ENCODE results near the gene TIMM21.

TIMM21 gene, protein sequence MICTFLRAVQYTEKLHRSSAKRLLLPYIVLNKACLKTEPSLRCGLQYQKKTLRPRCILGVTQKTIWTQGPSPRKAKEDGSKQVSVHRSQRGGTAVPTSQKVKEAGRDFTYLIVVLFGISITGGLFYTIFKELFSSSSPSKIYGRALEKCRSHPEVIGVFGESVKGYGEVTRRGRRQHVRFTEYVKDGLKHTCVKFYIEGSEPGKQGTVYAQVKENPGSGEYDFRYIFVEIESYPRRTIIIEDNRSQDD

GRCh38 chr18:74147779-74148542, at the start of gene TIMM21, which contains the start of gene FBXO15:
Gene TIMM21 (plus strand): TSS chr18:74148523. CDS start chr18:74148809, 286 bp downstream.
Gene FBXO15 (minus strand): TSS chr18:74147834. CDS start chr18:74147785, 49 bp downstream.
- TF ChIP-seq GATA3 (IDR thresholded peaks at IDR 0.05; ENCODE audit: low read depth, low read length) (no peak), GATA2 (IDR thresholded peaks at IDR 0.05; ENCODE audit: low read depth, low read length) (no peak; the same call in 1 of the 2 replicates)

- TF ChIP-seq GATA2 (IDR thresholded peaks at IDR 0.05; ENCODE audit: low read depth, low read length): no peak
- no peak for TF ChIP-seq GATA3 (IDR thresholded peaks at IDR 0.05; ENCODE audit: low read depth, low read length)
Measured at GRCh38 chr18:74108460-74108859, 39.9 kb upstream of the TIMM21 start.

- no peak for TF ChIP-seq GATA2 (IDR thresholded peaks at IDR 0.05; ENCODE audit: low read depth, low read length)
- no peak for TF ChIP-seq GATA3 (IDR thresholded peaks at IDR 0.05; ENCODE audit: low read depth, low read length)
Measured at GRCh38 chr18:74110149-74110548, 38.2 kb upstream of the TIMM21 start.

DNA sequence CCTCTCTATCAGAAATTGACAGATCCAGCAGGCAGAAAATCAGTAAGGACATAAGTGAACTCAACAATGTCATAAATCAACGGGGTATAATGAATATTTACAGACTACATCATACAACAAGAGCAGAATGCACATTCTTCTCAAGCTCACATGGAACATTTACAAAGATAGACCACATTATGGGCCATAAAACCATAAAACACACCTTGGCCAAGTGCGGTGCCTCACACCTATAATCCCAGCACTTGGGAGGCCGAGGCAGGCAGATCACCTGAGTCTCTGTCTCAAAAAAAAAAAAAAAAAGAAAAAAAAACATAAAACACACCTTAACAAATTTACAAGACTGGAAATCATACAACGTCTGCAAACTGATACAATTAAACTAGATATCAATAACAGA, 37.3 kb upstream of the TIMM21 start:
- TF ChIP-seq GATA3 (IDR thresholded peaks at IDR 0.05; ENCODE audit: low read depth, low read length): no peak
- no peak for TF ChIP-seq GATA2 (IDR thresholded peaks at IDR 0.05; ENCODE audit: low read depth, low read length)

DNA sequence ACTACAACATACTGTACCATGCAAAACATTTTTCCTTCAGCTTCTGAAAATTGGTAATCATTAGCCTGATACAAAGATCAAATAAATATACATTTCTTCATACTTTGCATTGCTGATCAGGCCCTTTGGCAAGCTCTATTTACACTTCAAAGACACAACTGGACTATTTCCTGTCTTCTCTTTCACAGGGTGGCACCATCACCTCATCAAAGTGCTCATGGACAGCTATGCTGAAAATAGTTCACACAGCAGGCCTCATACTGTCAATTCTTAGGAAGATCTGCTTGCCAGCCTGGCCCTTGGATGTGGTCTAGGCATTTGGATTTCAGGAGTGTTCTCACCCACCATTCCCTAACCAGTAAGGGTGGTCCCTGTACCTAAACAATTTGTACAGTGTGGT, 34.6 kb upstream of the TIMM21 start:
- no peak for TF ChIP-seq GATA3 (IDR thresholded peaks at IDR 0.05; ENCODE audit: low read depth, low read length)
- no peak for TF ChIP-seq GATA2 (IDR thresholded peaks at IDR 0.05; ENCODE audit: low read depth, low read length)

- no peak for TF ChIP-seq GATA3 (IDR thresholded peaks at IDR 0.05; ENCODE audit: low read depth, low read length)
- no peak for TF ChIP-seq GATA2 (IDR thresholded peaks at IDR 0.05; ENCODE audit: low read depth, low read length)
Measured at GRCh38 chr18:74114116-74114515, 34.2 kb upstream of the TIMM21 start.

DNA sequence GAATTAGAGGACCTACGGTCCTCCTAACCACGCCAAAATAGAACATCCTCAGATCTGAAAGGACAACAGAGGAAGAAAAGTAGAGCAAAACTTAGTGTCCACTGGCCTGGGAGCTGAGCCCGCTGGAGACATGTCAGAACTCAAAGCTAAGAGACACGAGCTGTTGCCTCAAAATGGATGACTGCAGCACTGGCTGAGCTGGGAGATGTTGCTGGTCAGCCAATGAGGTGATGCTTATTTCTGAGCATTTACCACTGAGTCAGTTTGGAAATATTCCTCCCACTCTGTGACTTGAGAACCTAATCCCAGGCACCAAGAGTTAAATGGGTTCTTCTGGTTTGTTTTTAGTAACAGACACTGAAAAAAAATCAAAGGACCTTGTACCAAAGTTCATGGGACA, 33.3 kb upstream of the TIMM21 start:
- TF ChIP-seq GATA3 (IDR thresholded peaks at IDR 0.05; ENCODE audit: low read depth, low read length): no peak
- no peak for TF ChIP-seq GATA2 (IDR thresholded peaks at IDR 0.05; ENCODE audit: low read depth, low read length)

DNA sequence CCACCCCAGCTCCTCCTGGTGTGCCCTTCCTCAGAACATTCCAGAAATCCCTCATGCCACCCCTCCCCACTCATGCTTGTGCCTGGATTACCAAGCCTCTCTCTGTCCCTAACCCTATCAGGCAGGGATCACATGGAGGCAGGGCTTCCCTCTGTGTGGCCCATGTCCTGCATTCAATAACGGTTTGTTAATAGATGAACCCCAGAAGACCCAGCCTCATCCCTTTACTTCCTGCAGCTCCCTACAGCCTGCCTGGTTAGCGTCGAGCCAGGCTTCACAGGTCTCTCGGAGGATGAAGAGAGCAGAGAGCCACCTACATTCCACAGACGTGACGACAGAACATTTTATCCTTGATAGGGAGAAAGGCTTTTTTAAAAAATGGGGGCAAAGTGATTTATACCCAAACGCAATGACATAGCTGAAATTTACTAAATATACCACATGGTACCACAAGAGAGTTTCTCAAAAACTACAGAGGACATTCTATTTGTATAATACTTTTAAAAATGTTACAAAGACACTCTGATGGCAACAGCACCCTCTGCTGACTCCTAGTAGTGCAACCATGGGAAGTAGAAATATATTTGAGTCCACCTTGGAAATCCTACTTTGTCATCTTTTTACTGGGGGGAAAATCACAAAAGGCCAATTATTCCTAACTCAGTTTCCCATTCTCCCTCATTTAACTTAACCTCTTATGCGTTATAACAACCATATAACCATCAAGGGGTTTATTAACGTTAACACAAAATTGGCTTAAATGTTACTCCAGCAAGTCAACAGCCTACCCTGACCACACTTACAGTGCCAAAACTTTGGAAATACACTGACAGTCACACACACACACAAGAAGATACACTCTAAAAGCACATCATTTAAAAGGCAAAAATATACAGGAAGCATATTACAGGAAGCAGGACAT, 31.4 kb upstream of the TIMM21 start:
- TF ChIP-seq GATA2 (IDR thresholded peaks at IDR 0.05; ENCODE audit: low read depth, low read length) (no peak), GATA3 (IDR thresholded peaks at IDR 0.05; ENCODE audit: low read depth, low read length) (no peak)

DNA sequence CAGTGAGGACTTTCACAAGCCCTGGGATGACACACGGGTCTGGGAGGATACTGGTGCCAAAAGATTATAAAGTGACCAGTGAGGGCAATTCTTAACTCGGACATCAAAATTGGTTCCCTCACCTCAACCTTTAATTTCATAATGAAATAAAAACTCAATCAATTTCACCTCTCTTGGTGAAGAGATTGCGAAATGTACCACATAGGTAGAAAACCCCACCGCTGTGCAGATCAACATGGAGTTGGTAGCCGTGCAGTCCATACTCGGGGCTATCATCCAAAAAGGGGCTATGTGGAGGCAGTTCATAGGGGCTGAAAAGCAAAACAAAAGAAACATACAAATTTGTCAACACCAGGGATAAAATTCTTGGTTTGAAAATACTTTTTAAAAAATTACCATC, 25.1 kb upstream of the TIMM21 start:
- TF ChIP-seq GATA3 (IDR thresholded peaks at IDR 0.05; ENCODE audit: low read depth, low read length) (no peak), GATA2 (IDR thresholded peaks at IDR 0.05; ENCODE audit: low read depth, low read length) (no peak)

GRCh38 chr18:74124642-74125041, 23.7 kb upstream of the TIMM21 start:
- TF ChIP-seq GATA3 (IDR thresholded peaks at IDR 0.05; ENCODE audit: low read depth, low read length) (no peak), GATA2 (IDR thresholded peaks at IDR 0.05; ENCODE audit: low read depth, low read length) (no peak)

GRCh38 chr18:74126684-74127655, 21.4 kb upstream of the TIMM21 start:
- TF ChIP-seq GATA3 (IDR thresholded peaks at IDR 0.05; ENCODE audit: low read depth, low read length) (no peak), GATA2 (IDR thresholded peaks at IDR 0.05; ENCODE audit: low read depth, low read length) (no peak)

GRCh38 chr18:74128159-74128558, 20.2 kb upstream of the TIMM21 start:
- TF ChIP-seq GATA3 (IDR thresholded peaks at IDR 0.05; ENCODE audit: low read depth, low read length) (no peak), GATA2 (IDR thresholded peaks at IDR 0.05; ENCODE audit: low read depth, low read length) (no peak)

DNA sequence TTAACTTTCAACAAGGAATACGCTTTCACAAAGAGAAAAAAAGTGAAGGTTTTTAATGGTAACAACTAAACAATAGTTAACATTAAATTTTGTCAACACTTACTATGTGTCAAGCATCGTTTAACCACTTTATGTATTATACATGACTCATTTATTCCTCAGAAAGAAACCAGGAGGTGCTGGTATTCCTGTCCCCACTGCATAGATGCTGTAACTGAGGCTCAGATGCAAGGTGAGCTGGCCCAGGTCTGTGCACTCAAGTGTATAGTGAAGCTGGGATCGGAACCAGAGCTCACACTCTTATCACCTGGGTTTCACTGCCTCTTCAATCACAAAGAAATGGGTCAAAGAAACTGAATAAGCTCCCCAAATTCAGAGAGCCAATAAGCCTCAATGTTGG, 17.2 kb upstream of the TIMM21 start:
- no peak for TF ChIP-seq GATA3 (IDR thresholded peaks at IDR 0.05; ENCODE audit: low read depth, low read length)
- TF ChIP-seq GATA2 (IDR thresholded peaks at IDR 0.05; ENCODE audit: low read depth, low read length): no peak
